HG03139 (cell line): ENCODE data around the gene SHB.
"Not testable (repeated sequence)": the region's sequence is repeated elsewhere in the genome, so short reads cannot be mapped to it uniquely, and the experiment has no call there.

Source experiments
- ATAC-seq: cut with Tn5 transposase; IDR thresholded peaks from one replicate; pipeline ENCODE4 v1.9.1; 2021; ENCODE audit not compliant: unreplicated experiment

The SHB gene

GRCh38 chr9:37908283-37908682 lies 160.7 kb downstream of the SHB start:
- ATAC-seq = no peak

- ATAC-seq = no peak
These were observed 162.5 kb downstream of the SHB start for GRCh38 chr9:37906312-37907239.

GRCh38 chr9:37905776-37906175 lies 163.3 kb downstream of the SHB start:
- no peak for ATAC-seq

GRCh38 chr9:37905131-37905505 lies 163.9 kb downstream of the SHB start:
- ATAC-seq = no peak

GRCh38 chr9:37904445-37905130 lies 164.4 kb downstream of the SHB start:
- no peak for ATAC-seq

- peak; percentile 78 for ATAC-seq
These were observed 165.2 kb downstream of the SHB start, which contains the start of gene SLC25A51 for GRCh38 chr9:37903647-37904444. SLC25A51 (minus strand) TSS chr9:37904127; CDS start chr9:37888550, 15,577 bp downstream.

- peak; percentile 4 for ATAC-seq
These were observed 166.0 kb downstream of the SHB start for GRCh38 chr9:37902796-37903646.

- ATAC-seq = no peak
These were observed 166.9 kb downstream of the SHB start for GRCh38 chr9:37902131-37902530.

- no peak for ATAC-seq
These were observed 170.0 kb downstream of the SHB start for GRCh38 chr9:37899041-37899440.

- no peak for ATAC-seq
These were observed 171.4 kb downstream of the SHB start for GRCh38 chr9:37897665-37898064.

- ATAC-seq = no peak
These were observed 177.0 kb downstream of the SHB start for GRCh38 chr9:37892063-37892462.

GRCh38 chr9:37891042-37891441 lies 178.0 kb downstream of the SHB start:
- not testable (repeated sequence) for ATAC-seq

GRCh38 chr9:37889536-37889935 lies 179.5 kb downstream of the SHB start:
- no peak for ATAC-seq

- not testable (repeated sequence) for ATAC-seq
These were observed 180.9 kb downstream of the SHB start for GRCh38 chr9:37887977-37888583.

- ATAC-seq = no peak
These were observed 188.0 kb downstream of the SHB start for GRCh38 chr9:37880916-37881479.

- ATAC-seq = no peak
These were observed 192.7 kb downstream of the SHB start for GRCh38 chr9:37876376-37876775.

GRCh38 chr9:37873955-37874354 lies 195.1 kb downstream of the SHB start:
- no peak for ATAC-seq

GRCh38 chr9:37870799-37871176 lies 198.2 kb downstream of the SHB start:
- ATAC-seq = no peak

- ATAC-seq = no peak
These were observed 198.8 kb downstream of the SHB start for GRCh38 chr9:37870081-37870798.
